Sigmoid colon (tissue), 7 donors: ENCODE data around the gene ZNF189. TPM values are rescaled to one million over a fixed set of nuclear protein-coding genes. Genes with fewer than 3 reads are reported as not detected.
A peak's percentile ranks its signal among the peaks of the same experiment; 100 is the strongest.

Experiments
- DNase-seq: peaks from one replicate; pipeline ENCODE4 v3.0.0-alpha.2; 2019
- H3K27ac ChIP-seq, 4 donors: fragments of 200-600 bp; sonication (generic); one replicate each; pipeline ENCODE4 v1.5.1; 2016 to 2019; ENCODE audit warnings: mild to moderate bottlenecking in 1 of 4
- H3K27me3 ChIP-seq, 3 donors: fragments of 200-600 bp; sonication (generic); one replicate each; pipeline ENCODE4 v1.5.1; 2019; ENCODE audit warnings: mild to moderate bottlenecking in 1 of 3
- H3K36me3 ChIP-seq, 4 donors: fragments of 200-600 bp; sonication (generic); one replicate each; pipeline ENCODE4 v1.5.1; 2016 to 2019
- H3K4me1 ChIP-seq, 4 donors: fragments of 200-600 bp; sonication (generic); one replicate each; pipeline ENCODE4 v1.5.1; 2017 to 2019
- H3K4me3 ChIP-seq, 4 donors: fragments of 200-600 bp; sonication (generic); one replicate each; pipeline ENCODE4 v1.5.1; 2017 to 2019; ENCODE audit warnings: mild to moderate bottlenecking in 2 of 4, moderate library complexity in 1 of 4
- H3K9me3 ChIP-seq, 4 donors: fragments of 200-600 bp in 3 of 4; sonication (generic) in 3 of 4; one replicate each; pipeline versions ENCODE4 v1.5.1 to v1.6.1; 2013 to 2019
- EP300 ChIP-seq, 4 donors: sonication (generic); formaldehyde crosslinking; IDR thresholded peaks; one replicate each; pipeline ENCODE4 v1.6.1; 2017; ENCODE audit warnings: antibody characterized with exemption in 4 of 4
- POLR2A ChIP-seq, 2 donors: fragments of 450-650 bp; IDR thresholded peaks; one replicate each; pipeline ENCODE4 v1.6.1; 2016; ENCODE audit warnings: antibody characterized with exemption in 2 of 2, mild to moderate bottlenecking in 2 of 2, moderate library complexity in 2 of 2
- POLR2AphosphoS5 ChIP-seq, 4 donors: sonication (generic); formaldehyde crosslinking; IDR thresholded peaks; one replicate each; pipeline ENCODE4 v1.6.1; 2017; ENCODE audit warnings: antibody characterized with exemption in 4 of 4
- WGBS, 2 donors: extraction: QIAGEN DNeasy Blood & Tissue Kit; methylation state at CpG; one replicate each; pipeline ENCODE4 v1.1.7; 2013; 5-methylcytosine and 5-hydroxymethylcytosine counted together
- intact Hi-C: fragments of 100-400 bp; cut with DNase I; formaldehyde crosslinking; loops from one replicate; pipeline ENCODE4 v1.15.1; 2023
- polyA plus RNA-seq, 3 donors: library from polyadenylated mRNA; stranded (reverse); fragments of 200-250 nt; gene quantifications; one replicate each; pipeline ENCODE4 v1.2.3, GENCODE V29; 2013
- total RNA-seq, 4 donors: library from RNA; depleted of rRNA; stranded (reverse); fragments of >200 nt; gene quantifications; one replicate each; pipeline ENCODE4 v1.1.0, GENCODE V29; 2016
- TF ChIP-seq, protein P1 (sequence below), 4 experiments: fragments of 450-650 bp in 3 of 4; fragments of 200-600 bp in 1 of 4; IDR thresholded peaks; one replicate each; pipeline ENCODE4 v1.5.1; 2016 to 2019; ENCODE audit warnings: antibody characterized with exemption in 4 of 4, mild to moderate bottlenecking in 3 of 4, moderate library complexity in 2 of 4
- donor health status: healthy with polysubstance abuse.
- donor health status: Bipolar disorder and iron deficiency.
- donor health status: healthy.

Gene ZNF189
- total and polyA plus RNA-seq, 7 donors = 5.3 to 26.0 (median 21.2) TPM

DNA sequence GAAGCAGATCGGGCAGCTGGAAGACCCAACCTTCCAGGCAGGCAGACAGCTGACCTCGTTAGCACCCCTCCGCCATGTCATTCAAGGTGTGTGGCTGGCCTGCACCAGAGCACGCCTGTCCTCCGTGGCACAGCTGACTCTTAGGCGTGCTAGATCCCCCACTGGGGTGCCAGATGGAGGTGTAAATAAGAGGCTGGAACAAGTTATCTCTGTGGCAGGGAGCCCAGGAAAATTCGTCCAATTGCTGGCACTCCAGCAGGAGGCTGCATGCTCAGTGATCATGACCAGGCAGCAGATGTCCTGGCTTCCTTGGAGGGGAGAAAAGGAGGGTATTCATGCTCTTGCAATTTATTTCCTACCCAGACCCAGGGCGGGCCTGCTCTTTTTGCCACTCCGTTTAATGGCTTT lies 44.7 kb downstream of the ZNF189 start:
- H3K9me3 ChIP-seq = no peaks in the 10 kb centered on the region
- 73 to 79% methylated on average over 9 of the region's 9 CpGs for WGBS, 2 donors
- H3K36me3 ChIP-seq = no peaks in the 10 kb centered on the region
- peak in 1 of 4 donors; percentile 45 for TF ChIP-seq POLR2AphosphoS5 (IDR thresholded peaks at IDR 0.05)
- TF ChIP-seq POLR2A (IDR thresholded peaks at IDR 0.05) = no peak
- TF ChIP-seq, protein P1, sequence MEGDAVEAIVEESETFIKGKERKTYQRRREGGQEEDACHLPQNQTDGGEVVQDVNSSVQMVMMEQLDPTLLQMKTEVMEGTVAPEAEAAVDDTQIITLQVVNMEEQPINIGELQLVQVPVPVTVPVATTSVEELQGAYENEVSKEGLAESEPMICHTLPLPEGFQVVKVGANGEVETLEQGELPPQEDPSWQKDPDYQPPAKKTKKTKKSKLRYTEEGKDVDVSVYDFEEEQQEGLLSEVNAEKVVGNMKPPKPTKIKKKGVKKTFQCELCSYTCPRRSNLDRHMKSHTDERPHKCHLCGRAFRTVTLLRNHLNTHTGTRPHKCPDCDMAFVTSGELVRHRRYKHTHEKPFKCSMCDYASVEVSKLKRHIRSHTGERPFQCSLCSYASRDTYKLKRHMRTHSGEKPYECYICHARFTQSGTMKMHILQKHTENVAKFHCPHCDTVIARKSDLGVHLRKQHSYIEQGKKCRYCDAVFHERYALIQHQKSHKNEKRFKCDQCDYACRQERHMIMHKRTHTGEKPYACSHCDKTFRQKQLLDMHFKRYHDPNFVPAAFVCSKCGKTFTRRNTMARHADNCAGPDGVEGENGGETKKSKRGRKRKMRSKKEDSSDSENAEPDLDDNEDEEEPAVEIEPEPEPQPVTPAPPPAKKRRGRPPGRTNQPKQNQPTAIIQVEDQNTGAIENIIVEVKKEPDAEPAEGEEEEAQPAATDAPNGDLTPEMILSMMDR (IDR thresholded peaks at IDR 0.05) = no peak
- peak in 1 of 4 donors; percentile 32 for TF ChIP-seq EP300 (IDR thresholded peaks at IDR 0.05)
- peaks cover 0 to 12% (median 0%) of the 10 kb centered on the region in 4 donors for H3K4me1 ChIP-seq
- no peaks in the 10 kb centered on the region for H3K27me3 ChIP-seq
- H3K4me3 ChIP-seq = no peak overlapping the region
- DNase-seq = peak; percentile 69
- intact Hi-C loops = no loop called here
- H3K27ac ChIP-seq = peak overlapping the region in 2 of 4 donors; percentile 23 to 63

DNA sequence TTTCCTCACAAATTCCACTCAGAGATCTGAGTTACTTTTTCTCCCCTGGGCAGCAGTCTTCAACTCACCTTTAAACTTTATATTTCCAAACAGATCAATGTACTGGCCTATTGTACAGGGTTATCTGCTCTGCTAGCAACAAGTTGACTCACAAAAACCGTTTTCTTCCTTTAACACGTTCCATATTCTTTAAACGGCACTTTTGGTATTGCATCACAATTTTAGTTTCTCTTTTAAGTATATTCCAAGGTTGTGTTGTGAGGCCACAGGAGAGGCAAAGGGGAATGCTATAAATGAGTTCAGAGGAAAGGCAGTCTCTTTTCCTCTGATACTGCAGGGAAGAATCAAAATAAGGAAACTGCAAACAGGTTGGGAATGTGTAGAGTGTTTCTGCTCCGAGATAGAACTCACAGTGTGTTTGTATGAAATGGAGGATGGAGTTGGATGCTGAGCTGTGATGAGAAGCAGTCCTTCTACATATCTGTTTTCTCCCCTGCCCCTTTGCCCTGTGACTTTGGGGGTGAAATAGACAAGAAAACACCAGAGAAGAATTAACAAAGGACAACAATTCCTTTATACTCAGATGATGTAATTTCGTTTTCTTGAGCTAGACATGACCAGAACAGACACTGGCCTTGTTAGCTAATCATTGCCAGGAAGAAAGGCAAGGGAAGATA lies 46.8 kb downstream of the ZNF189 start:
- H3K4me1 ChIP-seq = peaks cover 0 to 9% (median 3%) of the 10 kb centered on the region in 4 donors
- DNase-seq = no peak
- peak overlapping the region in 3 of 4 donors; percentile 22 to 63 (median 48) for H3K27ac ChIP-seq
- no peaks in the 10 kb centered on the region for H3K27me3 ChIP-seq
- TF ChIP-seq POLR2A (IDR thresholded peaks at IDR 0.05) (no peak), POLR2AphosphoS5 (IDR thresholded peaks at IDR 0.05) (no peak), EP300 (IDR thresholded peaks at IDR 0.05) (no peak)
- TF ChIP-seq, protein P1 (IDR thresholded peaks at IDR 0.05) = no peak
- no peaks in the 10 kb centered on the region for H3K9me3 ChIP-seq
- no peaks in the 10 kb centered on the region for H3K36me3 ChIP-seq
- H3K4me3 ChIP-seq = peak overlapping the region in 1 of 4 donors; percentile 8
- intact Hi-C loops = no loop called here
- WGBS, 2 donors = 17 to 54% methylated on average over 5 of the region's 5 CpGs

DNA sequence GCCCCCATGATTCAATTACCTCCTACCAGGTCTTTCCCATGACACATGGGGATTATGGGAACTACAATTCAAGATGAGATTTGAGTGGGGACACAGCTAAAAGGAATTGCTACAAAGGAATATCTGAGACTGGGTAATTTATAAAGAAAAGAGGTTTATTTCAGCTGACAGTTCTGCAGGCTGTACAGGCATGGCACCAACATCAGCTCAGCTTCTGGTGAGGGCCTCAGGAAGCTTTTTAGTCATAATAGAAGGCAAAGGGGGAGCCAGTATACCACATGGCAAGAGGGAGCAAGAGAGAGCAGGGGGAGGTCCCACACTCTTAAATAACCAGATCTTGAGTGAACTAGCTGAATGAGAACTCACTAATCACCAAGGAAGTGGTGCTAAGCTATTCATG lies 48.1 kb downstream of the ZNF189 start:
- Histone ChIP-seq H3K4me3 (no peak overlapping the region), H3K4me1 (peaks cover 0 to 9% (median 3%) of the 10 kb centered on the region in 4 donors), H3K9me3 (no peaks in the 10 kb centered on the region), H3K27ac (no peak overlapping the region), H3K36me3 (no peaks in the 10 kb centered on the region), H3K27me3 (no peaks in the 10 kb centered on the region)
- intact Hi-C loops = no loop called here
- DNase-seq = no peak
- TF ChIP-seq POLR2A (IDR thresholded peaks at IDR 0.05) (no peak), POLR2AphosphoS5 (IDR thresholded peaks at IDR 0.05) (no peak), EP300 (IDR thresholded peaks at IDR 0.05) (no peak)
- TF ChIP-seq, protein P1 (IDR thresholded peaks at IDR 0.05) = no peak

DNA sequence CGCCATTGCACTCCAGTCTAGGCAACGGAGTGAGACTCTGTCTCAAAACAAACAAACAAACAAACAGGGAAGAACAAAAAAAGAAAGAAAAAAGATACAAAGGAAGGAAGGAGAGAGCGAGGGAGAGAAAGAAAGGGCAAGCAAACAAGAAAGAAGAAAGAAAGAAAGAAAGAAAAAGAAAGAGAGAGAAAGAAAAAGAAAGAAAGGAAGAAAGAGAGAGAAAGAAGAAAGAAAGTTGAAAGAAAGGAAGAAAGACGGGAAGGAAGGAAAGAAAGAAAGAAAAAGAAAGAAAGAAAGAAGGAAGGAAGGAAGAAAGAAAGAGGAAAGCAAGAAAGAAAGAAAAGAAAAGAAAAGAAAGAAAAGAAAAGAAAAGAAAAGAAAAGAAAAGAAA lies 50.0 kb downstream of the ZNF189 start:
- TF ChIP-seq POLR2AphosphoS5 (IDR thresholded peaks at IDR 0.05) = no peak
- TF ChIP-seq, protein P1 (IDR thresholded peaks at IDR 0.05) = no peak
- TF ChIP-seq POLR2A (IDR thresholded peaks at IDR 0.05) = no peak
- no peak for TF ChIP-seq EP300 (IDR thresholded peaks at IDR 0.05)
- Histone ChIP-seq H3K27ac (peak overlapping the region in 1 of 4 donors; percentile 72), H3K36me3 (no peaks in the 10 kb centered on the region), H3K4me3 (peak overlapping the region in 3 of 4 donors; percentile 51 to 60 (median 58)), H3K27me3 (no peaks in the 10 kb centered on the region), H3K4me1 (peaks cover 0 to 6% (median 2%) of the 10 kb centered on the region in 4 donors), H3K9me3 (no peaks in the 10 kb centered on the region)
- WGBS, 2 donors = 36 to 63% methylated on average over 4 of the region's 4 CpGs
- intact Hi-C loops = loop anchor here (1.0 to 2.0 kb wide), 2 partner anchors 50 to 82 kb away; partner anchors contain the start of genes MRPL50 and ZNF189
- no peak for DNase-seq
